ENCODE results near the gene TEX26.

The TEX26 gene

GRCh38 chr13:30932481-30933353, at the start of gene TEX26:
Gene TEX26, plus strand, starts transcription at chr13:30932656. Its CDS starts 60 bp downstream, at chr13:30932716.
- no peak within 1 kb of the TSS for H3K4me3 ChIP-seq (ENCODE audit: low read depth, low read length)
- no peak for TF ChIP-seq CTCF (IDR thresholded peaks at IDR 0.05; ENCODE audit: insufficient read depth, low read depth, low read length, missing control alignments)

GRCh38 chr13:30882996-30883766, 49.3 kb upstream of the TEX26 start:
- no peak for DNase-seq (ENCODE audit: low read depth)
- TF ChIP-seq CTCF (IDR thresholded peaks at IDR 0.05; ENCODE audit: insufficient read depth, low read depth, low read length, missing control alignments), result no peak
- H3K4me3 ChIP-seq (ENCODE audit: low read depth, low read length), result no peak overlapping the region

More at GRCh38 chr13:30932481-30933353, at the start of gene TEX26:
- no peak for DNase-seq (ENCODE audit: low read depth)

- no peak for DNase-seq (ENCODE audit: low read depth)
- TF ChIP-seq CTCF (IDR thresholded peaks at IDR 0.05; ENCODE audit: insufficient read depth, low read depth, low read length, missing control alignments), result no peak
- H3K4me3 ChIP-seq (ENCODE audit: low read depth, low read length), result no peak overlapping the region
These were observed 47.9 kb upstream of the TEX26 start for GRCh38 chr13:30884543-30884942.

GRCh38 chr13:30889196-30889690, 43.2 kb upstream of the TEX26 start:
- TF ChIP-seq CTCF (IDR thresholded peaks at IDR 0.05; ENCODE audit: insufficient read depth, low read depth, low read length, missing control alignments), result no peak
- no peak for DNase-seq (ENCODE audit: low read depth)
- no peak overlapping the region for H3K4me3 ChIP-seq (ENCODE audit: low read depth, low read length)

- DNase-seq (ENCODE audit: low read depth), result peak; percentile 18
- peak; percentile 45 for TF ChIP-seq CTCF (IDR thresholded peaks at IDR 0.05; ENCODE audit: insufficient read depth, low read depth, low read length, missing control alignments)
- H3K4me3 ChIP-seq (ENCODE audit: low read depth, low read length), result no peak overlapping the region
These were observed 39.5 kb upstream of the TEX26 start for GRCh38 chr13:30892966-30893365.

- no peak for TF ChIP-seq CTCF (IDR thresholded peaks at IDR 0.05; ENCODE audit: insufficient read depth, low read depth, low read length, missing control alignments)
- H3K4me3 ChIP-seq (ENCODE audit: low read depth, low read length), result no peak overlapping the region
- no peak for DNase-seq (ENCODE audit: low read depth)
These were observed 36.7 kb upstream of the TEX26 start for GRCh38 chr13:30895773-30896172.
